A549 treated with CpdA at 1 μM for 4 hours (cell line): ENCODE measurements around the gene SIRT6. TPM values are rescaled to one million over a fixed set of nuclear protein-coding genes. Genes with fewer than 3 reads are reported as not detected.

Experiments
- total RNA-seq: library from RNA; stranded (reverse); fragments of 200-300 nt; extraction: Qiagen RNA extraction; gene quantifications from 5 replicates; pipeline ENCODE4 v1.2.3, GENCODE V29; 2022; ENCODE audit warnings: low read depth

The SIRT6 gene
- 22.0 to 32.6 TPM (median 31.3 TPM) in 5 replicates for total RNA-seq

GRCh38 chr19:4182084-4182810, at the start of gene SIRT6, which contains the start of gene ANKRD24:
Gene SIRT6, minus strand, starts transcription at chr19:4182563. Its CDS starts 24 bp downstream, at chr19:4182539.
Gene ANKRD24, plus strand, starts transcription at chr19:4182689. Its CDS starts 3,737 bp downstream, at chr19:4186426.

GRCh38 chr19:4229179-4229931, 47.0 kb upstream of the SIRT6 start, which contains the start of gene EBI3:
Gene EBI3, plus strand, starts transcription at chr19:4229523. Its CDS starts 28 bp downstream, at chr19:4229551.

Other genes with a start within 250 kb of the SIRT6 start
- gene NMRK2, start 249.5 kb downstream of the SIRT6 start, total RNA-seq = not detected in 5 replicates
- 47.6 to 56.3 TPM (median 52.9 TPM) in 5 replicates for gene DAPK3, start 211.5 kb downstream of the SIRT6 start, total RNA-seq
- 884 to 1,119 TPM (median 1,105 TPM) in 5 replicates for gene EEF2, start 197.1 kb downstream of the SIRT6 start, total RNA-seq
- gene PIAS4, start 174.8 kb downstream of the SIRT6 start, total RNA-seq = 12.2 to 19.1 TPM (median 16.8 TPM) in 5 replicates
- gene ZBTB7A, start 115.7 kb downstream of the SIRT6 start, total RNA-seq = 12.3 to 20.4 TPM (median 17.9 TPM) in 5 replicates
- gene MAP2K2, start 58.4 kb downstream of the SIRT6 start, total RNA-seq = 96.7 to 143 TPM (median 135 TPM) in 5 replicates
- gene CREB3L3, start 28.9 kb downstream of the SIRT6 start, total RNA-seq = 0.03 to 0.15 TPM (median 0.09 TPM) in 3 of 5 replicates, not detected in the others
- 0.12 to 0.28 TPM (median 0.21 TPM) in 5 replicates for gene ANKRD24, start 126 bp upstream of the SIRT6 start, total RNA-seq
- gene EBI3, start 47.0 kb upstream of the SIRT6 start, total RNA-seq = 2.8 to 3.5 TPM (median 3.2 TPM) in 5 replicates
- gene YJU2, start 64.5 kb upstream of the SIRT6 start, total RNA-seq = 19.6 to 22.8 TPM (median 20.2 TPM) in 5 replicates
- gene SHD, start 96.7 kb upstream of the SIRT6 start, total RNA-seq = 0.07 to 0.29 TPM (median 0.08 TPM) in 3 of 5 replicates, not detected in the others
- not detected in 5 replicates for gene TMIGD2, start 119.8 kb upstream of the SIRT6 start, total RNA-seq
- gene FSD1, start 122.0 kb upstream of the SIRT6 start, total RNA-seq = 6.7 to 8.9 TPM (median 7.8 TPM) in 5 replicates
- gene STAP2, start 156.3 kb upstream of the SIRT6 start, total RNA-seq = 0.22 TPM in 1 of 5 replicates, not detected in the others
- 4.7 to 12.2 TPM (median 11.2 TPM) in 5 replicates for gene MPND, start 161.0 kb upstream of the SIRT6 start, total RNA-seq
- 43.7 to 62.9 TPM (median 61.9 TPM) in 5 replicates for gene SH3GL1, start 218.0 kb upstream of the SIRT6 start, total RNA-seq
- 22.5 to 24.9 TPM (median 23.7 TPM) in 5 replicates for gene CHAF1A, start 220.1 kb upstream of the SIRT6 start, total RNA-seq